Duodenal mucosa (tissue), 2 donors: ENCODE results near the gene TIMP3.

Experiments
- H3K27ac ChIP-seq: one replicate; pipeline ENCODE4 v1.7.0; 2013; ENCODE audit warnings: low read depth, low read length
- H3K27me3 ChIP-seq, 2 donors: one replicate each; pipeline ENCODE4 v1.7.0; 2013; ENCODE audit warnings: low read length in 2 of 2, control low read depth in 1 of 2; ENCODE audit not compliant: insufficient read depth in 2 of 2, control insufficient read depth in 1 of 2
- H3K36me3 ChIP-seq, 2 donors: one replicate each; pipeline ENCODE4 v1.7.0; 2013; ENCODE audit warnings: low read length in 2 of 2, control low read depth in 1 of 2; ENCODE audit not compliant: insufficient read depth in 2 of 2, control insufficient read depth in 1 of 2
- H3K4me1 ChIP-seq, 2 donors: one replicate each; pipeline ENCODE4 v1.7.0; 2013; ENCODE audit warnings: low read length in 2 of 2, control low read depth in 1 of 2; ENCODE audit not compliant: insufficient read depth in 2 of 2, control insufficient read depth in 1 of 2
- H3K4me3 ChIP-seq, 2 donors: one replicate each; pipeline ENCODE4 v1.7.0; 2013; ENCODE audit warnings: low read length in 2 of 2, low read depth in 1 of 2
- H3K9ac ChIP-seq, 2 donors: one replicate each; pipeline ENCODE4 v1.7.0; 2013; ENCODE audit warnings: low read length in 2 of 2, low read depth in 1 of 2
- H3K9me3 ChIP-seq, 2 donors: one replicate each; pipeline ENCODE4 v1.7.0; 2013; ENCODE audit warnings: low read length in 2 of 2, control low read depth in 1 of 2; ENCODE audit not compliant: control insufficient read depth in 1 of 2

TIMP3 gene

DNA sequence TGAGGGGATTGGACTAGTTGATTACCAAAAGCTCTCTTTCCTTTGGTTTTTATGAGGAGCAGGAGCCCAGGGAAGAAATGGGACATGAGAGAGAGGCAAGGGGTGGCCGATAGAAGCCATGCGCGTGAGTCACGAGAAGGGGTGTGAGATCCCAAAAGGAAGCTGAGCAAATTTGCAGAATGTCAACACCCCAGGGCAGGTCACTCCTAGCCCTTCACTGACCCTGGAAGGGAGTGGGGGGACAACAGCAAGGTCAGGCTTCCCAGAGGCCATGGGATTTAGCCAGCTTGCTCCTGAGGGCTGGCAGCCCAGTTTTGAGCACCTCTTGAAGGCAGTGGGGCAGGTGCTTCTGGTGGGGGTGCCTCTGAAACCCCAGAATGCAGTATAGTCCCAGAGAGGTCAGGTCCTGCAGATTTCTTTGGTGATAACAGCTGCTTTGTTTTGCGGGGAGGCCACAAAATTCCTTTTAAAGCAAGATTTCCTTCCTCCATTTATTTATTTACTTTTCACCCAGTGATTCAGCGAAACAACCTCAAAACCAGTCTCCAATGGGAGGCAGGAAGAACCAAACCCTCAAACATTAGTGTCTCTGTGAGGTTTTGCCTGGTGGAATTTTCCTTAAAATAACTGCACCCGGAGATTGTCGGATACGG lies 40.1 kb upstream of the TIMP3 start:
- H3K27ac ChIP-seq = no peak overlapping the region
- H3K4me3 ChIP-seq = no peak overlapping the region
- no peaks in the 10 kb centered on the region for H3K36me3 ChIP-seq
- H3K9me3 ChIP-seq = no peaks in the 10 kb centered on the region
- peaks cover 3 to 7% of the 10 kb centered on the region in 2 donors for H3K4me1 ChIP-seq
- H3K27me3 ChIP-seq = no peaks in the 10 kb centered on the region
- no peak overlapping the region for H3K9ac ChIP-seq

DNA sequence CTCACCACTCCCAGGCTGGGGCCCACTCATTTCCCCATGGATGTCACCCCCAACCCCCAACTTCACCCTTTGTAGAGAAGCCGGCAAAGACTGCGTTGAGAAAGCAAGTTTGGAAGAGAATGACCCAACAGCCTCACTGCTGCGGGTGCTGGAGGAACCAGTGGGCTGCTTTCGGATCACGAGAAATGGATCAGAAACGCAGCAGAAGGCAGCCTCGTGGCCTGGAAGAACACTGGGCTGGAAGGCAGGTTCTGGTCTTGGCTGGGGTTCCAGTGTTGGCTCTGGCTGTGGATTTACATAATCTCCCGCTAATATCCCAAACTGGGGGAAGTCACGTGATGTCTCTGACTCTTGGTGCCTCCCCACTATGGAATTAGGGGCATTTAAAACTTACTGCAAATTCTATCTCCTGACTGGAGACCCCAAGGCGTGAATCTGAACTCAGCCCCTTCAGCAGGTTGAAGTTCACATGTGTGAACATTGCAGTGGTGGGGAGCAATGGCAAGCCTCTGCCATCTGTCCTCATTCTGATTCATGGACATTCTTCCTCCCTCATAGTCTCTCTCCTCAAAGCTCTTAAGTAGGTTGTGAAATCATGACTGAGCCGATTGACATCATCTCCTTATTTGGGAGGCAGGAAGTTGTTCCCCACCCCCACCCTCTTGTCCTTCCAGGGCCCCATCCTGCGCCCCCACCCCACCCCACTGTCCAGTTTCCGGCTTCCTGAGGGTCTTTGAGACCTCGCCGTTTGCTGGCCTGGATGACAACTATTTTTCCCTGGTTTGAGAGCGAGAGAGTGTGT lies 37.0 kb upstream of the TIMP3 start:
- Histone ChIP-seq H3K4me3 (no peak overlapping the region), H3K36me3 (no peaks in the 10 kb centered on the region), H3K27me3 (no peaks in the 10 kb centered on the region), H3K27ac (no peak overlapping the region), H3K9me3 (no peaks in the 10 kb centered on the region), H3K4me1 (peaks cover 3 to 7% of the 10 kb centered on the region in 2 donors), H3K9ac (no peak overlapping the region)

DNA sequence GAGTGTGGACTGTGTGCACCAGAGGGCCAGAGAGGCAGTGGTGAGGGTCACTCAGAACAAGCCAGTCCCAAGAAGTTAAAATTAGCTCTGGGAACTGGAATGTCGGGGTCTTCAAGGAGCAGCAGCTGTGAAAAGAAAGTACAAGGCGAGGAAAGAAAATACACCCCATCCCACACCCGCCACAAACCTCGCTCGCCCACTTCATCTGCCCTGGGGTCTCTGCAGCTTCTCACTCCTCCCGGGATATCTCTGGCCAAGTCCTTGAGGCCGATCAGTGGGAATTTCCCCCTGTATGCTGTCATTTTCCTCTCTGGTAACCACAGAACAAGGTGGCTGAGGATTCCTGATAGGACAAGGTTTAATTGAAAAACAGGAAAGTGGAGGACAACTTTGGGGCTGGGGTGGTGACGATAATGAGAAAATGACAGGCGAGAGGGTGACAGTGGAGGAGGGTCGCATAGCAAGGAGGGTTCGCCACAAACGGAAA lies 36.3 kb upstream of the TIMP3 start:
- no peak overlapping the region for H3K4me3 ChIP-seq
- no peak overlapping the region for H3K27ac ChIP-seq
- no peaks in the 10 kb centered on the region for H3K27me3 ChIP-seq
- peaks cover 3 to 7% of the 10 kb centered on the region in 2 donors for H3K4me1 ChIP-seq
- no peak overlapping the region for H3K9ac ChIP-seq
- H3K36me3 ChIP-seq = no peaks in the 10 kb centered on the region
- H3K9me3 ChIP-seq = no peaks in the 10 kb centered on the region

DNA sequence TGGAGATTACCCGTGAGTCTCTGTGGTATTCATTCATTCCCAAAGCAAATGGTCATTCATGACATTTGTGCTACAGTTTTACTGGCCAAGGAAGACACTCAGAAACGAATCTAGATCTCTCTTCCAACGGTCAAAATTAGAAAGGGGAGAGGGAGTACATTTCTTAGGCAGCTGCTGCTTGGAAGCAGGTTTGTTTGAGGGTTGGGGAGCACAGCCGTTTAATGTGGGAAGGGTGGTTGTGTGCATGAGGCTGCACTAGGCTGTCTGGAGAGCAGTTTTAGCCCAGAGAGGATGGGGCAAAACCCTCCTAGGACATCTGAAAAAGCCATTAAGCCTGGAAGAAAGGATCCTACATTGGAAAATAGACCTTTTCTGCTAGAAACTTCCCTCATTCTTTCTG lies 29.7 kb upstream of the TIMP3 start:
- Histone ChIP-seq H3K4me3 (no peak overlapping the region), H3K27me3 (no peaks in the 10 kb centered on the region), H3K36me3 (no peaks in the 10 kb centered on the region), H3K9me3 (no peaks in the 10 kb centered on the region), H3K27ac (no peak overlapping the region), H3K9ac (no peak overlapping the region), H3K4me1 (no peaks in the 10 kb centered on the region)

DNA sequence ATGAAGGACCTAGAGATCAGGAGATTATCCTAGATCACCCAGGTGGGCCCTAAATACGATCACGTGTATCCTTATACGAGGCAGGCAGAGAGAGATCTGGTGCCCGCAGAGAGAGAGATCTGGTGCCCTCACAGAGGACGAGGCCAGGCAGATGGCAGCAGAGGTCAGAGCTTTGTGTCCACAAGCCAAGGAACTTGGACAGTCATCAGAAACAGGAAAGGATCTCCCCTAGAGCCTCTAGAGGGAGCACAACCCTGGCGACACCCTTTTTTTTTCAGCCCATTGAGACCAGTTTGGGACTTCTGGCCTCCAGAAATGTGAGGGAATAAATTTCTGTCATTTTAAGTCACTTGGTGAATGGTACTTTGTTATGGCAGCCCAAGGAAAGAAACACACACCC lies 25.5 kb upstream of the TIMP3 start:
- Histone ChIP-seq H3K4me1 (peaks cover 0 to 3% of the 10 kb centered on the region in 2 donors), H3K27ac (no peak overlapping the region), H3K9me3 (no peaks in the 10 kb centered on the region), H3K9ac (no peak overlapping the region), H3K27me3 (no peaks in the 10 kb centered on the region), H3K4me3 (no peak overlapping the region), H3K36me3 (no peaks in the 10 kb centered on the region)

DNA sequence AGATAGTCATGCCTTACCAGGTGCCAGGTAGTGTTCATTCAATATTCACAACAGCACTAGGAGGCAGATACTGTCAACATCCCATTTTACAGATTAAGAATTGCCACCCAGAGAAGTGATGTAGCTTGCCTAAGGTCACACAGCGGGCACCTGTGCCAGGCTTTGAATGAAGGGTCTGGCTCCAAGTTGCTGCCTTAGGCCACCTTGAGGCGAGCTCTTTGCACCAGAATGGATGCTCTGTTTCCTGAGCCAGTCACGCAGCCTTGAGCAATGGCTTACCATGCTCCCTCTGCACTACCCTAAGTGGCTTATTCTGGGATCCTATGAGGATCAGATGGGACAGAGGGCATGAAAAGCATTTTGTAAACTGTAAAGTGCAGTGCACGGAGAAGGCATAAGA lies 25.1 kb upstream of the TIMP3 start:
- H3K4me3 ChIP-seq = no peak overlapping the region
- H3K9me3 ChIP-seq = no peaks in the 10 kb centered on the region
- H3K9ac ChIP-seq = no peak overlapping the region
- no peaks in the 10 kb centered on the region for H3K27me3 ChIP-seq
- peaks cover 0 to 3% of the 10 kb centered on the region in 2 donors for H3K4me1 ChIP-seq
- H3K27ac ChIP-seq = no peak overlapping the region
- H3K36me3 ChIP-seq = no peaks in the 10 kb centered on the region

DNA sequence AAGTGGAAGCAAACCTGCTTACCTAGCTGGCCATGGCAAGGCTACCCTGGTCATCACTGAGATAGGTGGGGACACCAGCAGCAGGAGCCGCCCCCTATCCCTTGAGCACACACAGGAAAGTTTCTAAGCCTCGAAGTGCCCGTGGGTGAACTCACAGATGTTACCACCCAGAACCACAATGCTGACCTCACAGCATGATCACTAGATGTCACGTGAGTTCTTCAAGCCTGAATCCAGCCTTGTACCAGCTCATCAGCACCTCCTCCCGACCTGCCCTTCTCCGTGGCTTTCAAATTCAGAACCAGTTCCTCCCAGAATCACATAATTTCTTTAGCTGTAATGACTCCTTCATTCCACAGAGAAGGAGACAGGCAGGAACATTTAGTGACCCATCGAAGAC lies 24.7 kb upstream of the TIMP3 start:
- Histone ChIP-seq H3K4me1 (peaks cover 0 to 3% of the 10 kb centered on the region in 2 donors), H3K36me3 (no peaks in the 10 kb centered on the region)

DNA sequence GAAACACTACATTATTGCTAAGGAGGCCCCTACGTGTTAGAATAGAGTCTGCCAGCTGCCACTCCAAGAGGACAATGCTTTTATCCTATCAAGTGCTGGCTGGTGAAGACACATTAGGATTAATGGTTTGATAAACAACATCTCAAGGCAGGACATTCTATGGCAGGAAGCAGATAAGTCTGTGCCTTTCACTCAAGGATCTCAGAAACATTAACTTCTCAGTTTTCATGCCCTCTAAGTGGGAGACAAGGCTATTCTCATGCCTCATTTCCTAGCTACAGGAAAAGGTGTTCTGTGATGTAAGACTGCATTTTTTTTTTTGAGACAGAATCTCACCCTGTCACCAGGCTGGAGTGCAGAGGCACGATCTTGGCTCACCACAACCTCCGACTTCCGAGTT lies 23.5 kb upstream of the TIMP3 start:
- Histone ChIP-seq H3K9ac (no peak overlapping the region), H3K27ac (no peak overlapping the region)

More for the DNA sequence above, 24.7 kb upstream of the TIMP3 start:
- no peaks in the 10 kb centered on the region for H3K9me3 ChIP-seq
- H3K27ac ChIP-seq = no peak overlapping the region
- H3K4me3 ChIP-seq = no peak overlapping the region
- no peak overlapping the region for H3K9ac ChIP-seq
- H3K27me3 ChIP-seq = no peaks in the 10 kb centered on the region

DNA sequence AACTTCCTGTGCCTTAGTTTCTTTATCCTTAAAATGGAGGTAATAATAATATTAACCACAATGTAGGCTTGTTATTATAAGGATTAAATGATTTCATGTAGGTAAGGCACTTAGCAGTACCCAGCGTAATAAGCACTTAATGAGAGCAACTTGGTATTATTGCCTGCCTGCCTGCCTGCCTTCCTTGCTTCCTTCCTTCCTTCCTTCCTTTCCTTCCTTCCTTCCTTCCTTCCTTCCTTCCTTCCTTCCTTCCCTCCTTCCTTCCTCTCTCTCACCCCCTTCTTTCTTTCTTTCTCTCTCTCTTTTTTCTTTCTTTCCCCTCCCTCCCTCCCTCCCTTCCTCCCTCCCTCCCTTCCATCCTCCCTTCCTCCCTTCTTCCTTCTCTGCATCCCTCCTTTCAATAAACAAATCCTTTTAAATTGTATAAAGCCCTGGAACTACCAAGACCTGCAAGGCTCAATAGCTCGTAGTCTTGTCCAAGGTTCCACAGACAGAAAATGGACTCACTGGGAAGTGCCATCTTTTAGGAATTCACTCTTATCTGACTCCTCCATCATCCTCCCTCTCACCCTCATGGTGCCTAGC lies 20.7 kb upstream of the TIMP3 start:
- peaks cover 0 to 3% of the 10 kb centered on the region in 2 donors for H3K4me1 ChIP-seq
- no peak overlapping the region for H3K27ac ChIP-seq
- H3K27me3 ChIP-seq = no peaks in the 10 kb centered on the region
- H3K36me3 ChIP-seq = no peaks in the 10 kb centered on the region
- no peak overlapping the region for H3K9ac ChIP-seq
- H3K4me3 ChIP-seq = no peak overlapping the region
- no peaks in the 10 kb centered on the region for H3K9me3 ChIP-seq

More for the DNA sequence above, 23.5 kb upstream of the TIMP3 start:
- Histone ChIP-seq H3K9me3 (no peaks in the 10 kb centered on the region), H3K27me3 (no peaks in the 10 kb centered on the region), H3K4me3 (no peak overlapping the region), H3K4me1 (peaks cover 0 to 3% of the 10 kb centered on the region in 2 donors), H3K36me3 (no peaks in the 10 kb centered on the region)

DNA sequence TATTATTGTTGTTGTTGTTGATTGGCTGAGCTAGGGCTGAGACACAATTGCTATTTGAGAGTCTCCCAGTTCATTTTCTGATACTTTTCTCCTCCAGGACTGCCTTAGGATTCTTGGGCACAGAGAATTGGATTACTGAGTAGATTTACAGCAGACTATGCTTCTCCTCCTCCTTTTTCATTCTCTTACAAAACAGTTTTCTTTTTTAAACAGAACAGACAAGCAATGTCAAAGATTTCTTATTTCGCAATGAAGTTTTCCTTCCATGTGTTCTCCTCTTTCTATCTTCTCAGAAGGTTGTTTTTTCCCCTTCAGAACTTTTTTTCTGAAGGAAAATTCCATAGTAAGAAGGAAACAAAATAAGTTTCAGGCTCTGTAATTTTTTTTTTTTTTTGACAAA lies 19.8 kb upstream of the TIMP3 start:
- Histone ChIP-seq H3K9ac (no peak overlapping the region), H3K4me3 (no peak overlapping the region), H3K9me3 (no peaks in the 10 kb centered on the region), H3K4me1 (peaks cover 0 to 3% of the 10 kb centered on the region in 2 donors), H3K27ac (no peak overlapping the region), H3K36me3 (no peaks in the 10 kb centered on the region), H3K27me3 (no peaks in the 10 kb centered on the region)
